Epithelial cell of esophagus (primary cell): ENCODE data around the gene TAF11L13.
"Not testable (repeated sequence)": the region's sequence is repeated elsewhere in the genome, so short reads cannot be mapped to it uniquely, and the experiment has no call there.

Experiments
- DNase-seq: peaks from one replicate; pipeline ENCODE4 v3.0.0; 2010; ENCODE audit warnings: low read depth
- H3K4me3 ChIP-seq: 2 replicates; pipeline ENCODE4 v1.5.1; 2011; ENCODE audit warnings: mild to moderate bottlenecking, low read length, control low read depth
- TF ChIP-seq, protein P1 (sequence below): IDR thresholded peaks from 2 replicates; pipeline ENCODE4 v1.5.1; 2011; ENCODE audit warnings: low read depth, mild to moderate bottlenecking, low read length, control low read depth, inconsistent platforms; ENCODE audit not compliant: insufficient read depth; ENCODE audit errors: missing control alignments

Gene TAF11L13

GRCh38 chr5:17620627-17621026, 11.3 kb upstream of the TAF11L13 start:
- DNase-seq: no peak
- TF ChIP-seq, protein P1, sequence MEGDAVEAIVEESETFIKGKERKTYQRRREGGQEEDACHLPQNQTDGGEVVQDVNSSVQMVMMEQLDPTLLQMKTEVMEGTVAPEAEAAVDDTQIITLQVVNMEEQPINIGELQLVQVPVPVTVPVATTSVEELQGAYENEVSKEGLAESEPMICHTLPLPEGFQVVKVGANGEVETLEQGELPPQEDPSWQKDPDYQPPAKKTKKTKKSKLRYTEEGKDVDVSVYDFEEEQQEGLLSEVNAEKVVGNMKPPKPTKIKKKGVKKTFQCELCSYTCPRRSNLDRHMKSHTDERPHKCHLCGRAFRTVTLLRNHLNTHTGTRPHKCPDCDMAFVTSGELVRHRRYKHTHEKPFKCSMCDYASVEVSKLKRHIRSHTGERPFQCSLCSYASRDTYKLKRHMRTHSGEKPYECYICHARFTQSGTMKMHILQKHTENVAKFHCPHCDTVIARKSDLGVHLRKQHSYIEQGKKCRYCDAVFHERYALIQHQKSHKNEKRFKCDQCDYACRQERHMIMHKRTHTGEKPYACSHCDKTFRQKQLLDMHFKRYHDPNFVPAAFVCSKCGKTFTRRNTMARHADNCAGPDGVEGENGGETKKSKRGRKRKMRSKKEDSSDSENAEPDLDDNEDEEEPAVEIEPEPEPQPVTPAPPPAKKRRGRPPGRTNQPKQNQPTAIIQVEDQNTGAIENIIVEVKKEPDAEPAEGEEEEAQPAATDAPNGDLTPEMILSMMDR: no peak
- H3K4me3 ChIP-seq: no peak overlapping the region

GRCh38 chr5:17625686-17626085, 6.2 kb upstream of the TAF11L13 start:
- H3K4me3 ChIP-seq: no peak overlapping the region
- DNase-seq: no peak
- TF ChIP-seq, protein P1: no peak

DNA sequence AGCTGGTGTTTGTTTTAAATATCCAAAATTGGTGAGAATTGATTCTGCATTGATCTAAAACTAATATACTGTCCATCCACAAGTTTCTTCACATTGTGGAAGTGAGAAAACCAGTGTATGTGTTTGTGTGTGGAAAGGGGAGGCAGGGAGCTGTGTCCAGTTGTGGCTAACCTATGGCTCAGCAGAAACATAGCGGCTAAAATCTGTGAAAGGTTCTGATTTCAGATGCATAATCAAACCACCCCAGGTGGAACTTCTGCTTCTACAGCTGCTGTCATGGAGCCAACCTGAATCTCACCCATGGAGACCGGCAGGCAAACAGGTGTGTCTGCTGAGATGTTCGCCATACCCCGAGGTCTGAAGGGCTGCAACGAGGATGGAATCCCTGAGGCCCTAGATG, 2.3 kb downstream of the TAF11L13 start, which contains the start of gene TAF11L14:
TAF11L14 (plus strand) TSS at position 301 of the 400 bp plus-strand sequence.
- H3K4me3 ChIP-seq: no peak within 1 kb of the TSS
- no peak for DNase-seq
- TF ChIP-seq, protein P1: no peak

DNA sequence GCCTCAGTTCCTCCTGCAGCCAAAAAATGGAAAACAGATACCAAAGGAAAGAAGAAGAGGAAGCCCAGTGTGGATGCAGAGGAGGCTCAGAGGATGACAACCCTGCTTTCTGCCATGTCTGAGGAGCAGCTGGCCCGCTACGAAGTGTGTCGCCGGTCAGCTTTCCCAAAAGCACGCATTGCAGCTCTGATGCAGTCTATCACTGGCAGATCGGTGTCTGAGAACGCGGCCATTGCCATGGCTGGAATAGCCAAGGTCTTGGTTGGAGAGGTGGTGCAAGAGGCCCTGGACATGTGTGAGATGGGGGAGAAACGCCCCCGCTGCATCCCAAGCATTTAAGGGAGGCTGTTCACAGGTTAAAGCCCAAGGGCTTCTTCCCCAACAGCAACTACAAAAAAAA, 17.3 kb downstream of the TAF11L13 start:
- not testable (repeated sequence) for H3K4me3 ChIP-seq, DNase-seq

DNA sequence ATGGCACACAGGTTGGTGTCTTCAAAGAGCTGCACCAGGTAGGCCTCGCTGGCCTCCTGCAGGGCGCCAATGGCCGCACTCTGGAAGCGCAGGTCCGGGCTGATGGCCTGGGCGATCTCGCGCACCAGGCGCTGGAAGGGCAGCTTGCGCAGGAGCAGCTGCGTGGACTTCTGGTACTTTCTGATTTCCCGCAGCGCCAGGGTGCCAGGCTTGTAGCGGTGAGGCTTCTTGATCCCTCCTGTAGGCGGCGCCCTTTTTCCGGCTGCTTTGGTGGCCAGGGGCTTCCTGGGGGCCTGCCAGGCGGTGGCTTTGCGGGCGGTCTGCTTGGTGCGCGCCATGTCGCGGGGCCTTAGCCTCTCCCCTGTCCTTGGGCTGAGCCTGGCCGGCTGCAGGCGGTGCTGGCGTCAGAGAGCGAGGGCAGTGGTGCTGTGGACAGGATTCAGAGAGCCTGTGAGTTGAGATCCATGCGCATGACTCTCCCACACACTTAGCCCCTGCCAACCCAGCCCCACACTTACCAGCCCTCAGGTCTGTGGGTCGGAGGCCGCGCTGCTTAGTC, 23.4 kb downstream of the TAF11L13 start:
- H3K4me3 ChIP-seq, DNase-seq: not testable (repeated sequence)

GRCh38 chr5:17655921-17656320, 24.0 kb downstream of the TAF11L13 start:
- TF ChIP-seq, protein P1: no peak
- no peak for DNase-seq
- H3K4me3 ChIP-seq: no peak overlapping the region

GRCh38 chr5:17663182-17663581, 31.3 kb downstream of the TAF11L13 start:
- no peak overlapping the region for H3K4me3 ChIP-seq
- DNase-seq: no peak
- TF ChIP-seq, protein P1: no peak

- TF ChIP-seq, protein P1: no peak
- no peak for DNase-seq
- no peak overlapping the region for H3K4me3 ChIP-seq
Observed at GRCh38 chr5:17665836-17666235, 33.9 kb downstream of the TAF11L13 start.
